Measurements from ENCODE around the gene HIGD2B.
"Not testable (repeated sequence)": the region's sequence is repeated elsewhere in the genome, so short reads cannot be mapped to it uniquely, and the experiment has no call there.

DNA sequence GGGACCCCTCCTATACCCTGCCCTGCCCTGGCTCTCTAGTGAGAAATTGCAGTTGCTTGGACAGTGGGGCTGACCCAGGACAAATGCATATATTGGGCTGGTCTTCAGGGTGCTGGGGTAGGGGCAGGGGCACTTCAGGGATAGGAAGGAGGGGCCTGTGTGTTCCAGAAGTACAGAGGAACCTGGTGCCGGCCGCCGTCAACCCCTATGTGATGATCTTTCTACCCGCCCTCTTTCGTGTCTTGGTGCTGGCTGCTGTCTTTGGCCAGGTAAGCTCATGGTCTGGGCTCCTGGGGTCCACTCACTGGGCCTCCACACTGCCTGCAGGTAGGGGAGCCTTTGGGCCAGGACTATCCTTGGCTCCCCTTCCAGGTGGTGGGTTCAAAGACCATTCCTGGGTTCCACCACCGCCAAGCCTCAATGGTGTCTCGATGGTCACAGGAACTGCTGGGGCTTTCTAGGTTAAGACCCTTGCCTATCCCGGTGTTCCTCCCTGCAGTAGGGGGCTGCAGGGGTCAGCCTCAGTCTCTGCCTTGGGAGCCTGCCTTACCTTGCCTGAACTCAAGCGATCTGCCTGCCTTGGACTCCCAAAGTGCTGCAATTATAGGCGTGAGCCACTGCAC, 37.2 kb downstream of the HIGD2B start:
- TF ChIP-seq, protein P1, sequence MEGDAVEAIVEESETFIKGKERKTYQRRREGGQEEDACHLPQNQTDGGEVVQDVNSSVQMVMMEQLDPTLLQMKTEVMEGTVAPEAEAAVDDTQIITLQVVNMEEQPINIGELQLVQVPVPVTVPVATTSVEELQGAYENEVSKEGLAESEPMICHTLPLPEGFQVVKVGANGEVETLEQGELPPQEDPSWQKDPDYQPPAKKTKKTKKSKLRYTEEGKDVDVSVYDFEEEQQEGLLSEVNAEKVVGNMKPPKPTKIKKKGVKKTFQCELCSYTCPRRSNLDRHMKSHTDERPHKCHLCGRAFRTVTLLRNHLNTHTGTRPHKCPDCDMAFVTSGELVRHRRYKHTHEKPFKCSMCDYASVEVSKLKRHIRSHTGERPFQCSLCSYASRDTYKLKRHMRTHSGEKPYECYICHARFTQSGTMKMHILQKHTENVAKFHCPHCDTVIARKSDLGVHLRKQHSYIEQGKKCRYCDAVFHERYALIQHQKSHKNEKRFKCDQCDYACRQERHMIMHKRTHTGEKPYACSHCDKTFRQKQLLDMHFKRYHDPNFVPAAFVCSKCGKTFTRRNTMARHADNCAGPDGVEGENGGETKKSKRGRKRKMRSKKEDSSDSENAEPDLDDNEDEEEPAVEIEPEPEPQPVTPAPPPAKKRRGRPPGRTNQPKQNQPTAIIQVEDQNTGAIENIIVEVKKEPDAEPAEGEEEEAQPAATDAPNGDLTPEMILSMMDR (IDR thresholded peaks at IDR 0.05; ENCODE audit: borderline replicate concordance, extremely low read depth, low read length, poor library complexity, severe bottlenecking): not testable (repeated sequence)
- TF ChIP-seq EZH2 (IDR thresholded peaks at IDR 0.05; ENCODE audit: borderline replicate concordance, low read depth, low read length, severe bottlenecking): not testable (repeated sequence)
